ENCODE measurements around the gene RPL35A.

GRCh38 chr3:197983076-197983475 is 33.1 kb downstream of the RPL35A start:
- TF ChIP-seq, protein P1, sequence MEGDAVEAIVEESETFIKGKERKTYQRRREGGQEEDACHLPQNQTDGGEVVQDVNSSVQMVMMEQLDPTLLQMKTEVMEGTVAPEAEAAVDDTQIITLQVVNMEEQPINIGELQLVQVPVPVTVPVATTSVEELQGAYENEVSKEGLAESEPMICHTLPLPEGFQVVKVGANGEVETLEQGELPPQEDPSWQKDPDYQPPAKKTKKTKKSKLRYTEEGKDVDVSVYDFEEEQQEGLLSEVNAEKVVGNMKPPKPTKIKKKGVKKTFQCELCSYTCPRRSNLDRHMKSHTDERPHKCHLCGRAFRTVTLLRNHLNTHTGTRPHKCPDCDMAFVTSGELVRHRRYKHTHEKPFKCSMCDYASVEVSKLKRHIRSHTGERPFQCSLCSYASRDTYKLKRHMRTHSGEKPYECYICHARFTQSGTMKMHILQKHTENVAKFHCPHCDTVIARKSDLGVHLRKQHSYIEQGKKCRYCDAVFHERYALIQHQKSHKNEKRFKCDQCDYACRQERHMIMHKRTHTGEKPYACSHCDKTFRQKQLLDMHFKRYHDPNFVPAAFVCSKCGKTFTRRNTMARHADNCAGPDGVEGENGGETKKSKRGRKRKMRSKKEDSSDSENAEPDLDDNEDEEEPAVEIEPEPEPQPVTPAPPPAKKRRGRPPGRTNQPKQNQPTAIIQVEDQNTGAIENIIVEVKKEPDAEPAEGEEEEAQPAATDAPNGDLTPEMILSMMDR (IDR thresholded peaks at IDR 0.05) = no peak
- no peak for TF ChIP-seq POLR2AphosphoS5 (IDR thresholded peaks at IDR 0.05; ENCODE audit: insufficient read depth in 1 of 2, low read depth in 1 of 2)
- TF ChIP-seq POLR2A (IDR thresholded peaks at IDR 0.05) = no peak
